GM12878 (cell line): ENCODE results near the gene CIAPIN1. TPM values are rescaled to one million over a fixed set of nuclear protein-coding genes. Genes with fewer than 3 reads are reported as not detected.

Experiments
- ATAC-seq: fragments of 200-7000 bp; cut with Tn5 transposase; 3 replicates; pipeline ENCODE4 v1.9.1; 2020; ENCODE audit warnings: mild to moderate bottlenecking, moderate library complexity
- BruUV-seq: library from RNA; stranded (reverse); fragments of 400-500 nt; replicated peaks from 2 replicates; lab custom pipeline; 2021; lab: Mats Ljungman, UMichigan
- CTCF ChIA-PET: fragments of 300-600 bp; sonication (Branson Sonifier 250); formaldehyde crosslinking; extraction: SDS; loops from one replicate; lab custom pipeline; 2021; ENCODE audit warnings: inconsistent platforms; lab: Yijun Ruan, JAX
- POLR2A ChIA-PET: fragments of 350-600 bp; formaldehyde crosslinking; extraction: SDS; loops from one replicate; lab custom pipeline; 2021; ENCODE audit warnings: inconsistent platforms; lab: Charles Lee
- RAD21 ChIA-PET: fragments of 300-600 bp; sonication (Branson Sonifier 250); formaldehyde crosslinking; loops from one replicate; lab custom pipeline; 2023; ENCODE audit warnings: antibody characterized with exemption; ENCODE audit not compliant: unreplicated experiment; lab: Charles Lee
- SMC1A ChIA-PET: fragments of 300-600 bp; sonication (Branson Sonifier 250); formaldehyde crosslinking; loops from one replicate; lab custom pipeline; 2023; ENCODE audit not compliant: unreplicated experiment, uncharacterized antibody; lab: Charles Lee
- DNase-seq: peaks from one replicate; pipeline ENCODE4 v3.0.0-alpha.2; 2011; ENCODE audit warnings: low read depth, low spot score
- FAIRE-seq: peaks from 3 replicates; lab custom pipeline; 2011; peaks lifted over from hg19 to GRCh38; lab: Jason Lieb, UNC
- H2AFZ ChIP-seq: 2 replicates; pipeline ENCODE4 v1.6.0; 2011; ENCODE audit warnings: low read depth, low read length, control low read depth; ENCODE audit not compliant: control insufficient read depth
- H3K27ac ChIP-seq: 2 replicates; pipeline ENCODE4 v1.5.1; 2011; ENCODE audit warnings: control low read depth; ENCODE audit not compliant: control insufficient read depth, insufficient read depth
- H3K27me3 ChIP-seq, 2 experiments: replicated peaks in 1 of 2; 2 replicates each; pipeline versions ENCODE4 v1.6.0 to v1.6.1; 2011; ENCODE audit warnings: low read length in 1 of 2; ENCODE audit not compliant: control insufficient read depth in 2 of 2, insufficient read depth in 2 of 2
- H3K36me3 ChIP-seq, 2 experiments: 2 replicates each; pipeline ENCODE4 v1.5.1; 2011; ENCODE audit warnings: low read length in 1 of 2; ENCODE audit not compliant: control insufficient read depth in 2 of 2, insufficient read depth in 2 of 2
- H3K4me1 ChIP-seq: 2 replicates; pipeline ENCODE4 v1.6.1; 2011; ENCODE audit warnings: mild to moderate bottlenecking, low read length, moderate library complexity, mixed read lengths; ENCODE audit not compliant: control insufficient read depth, insufficient read depth
- H3K4me2 ChIP-seq: 2 replicates; pipeline ENCODE4 v1.6.0; 2011; ENCODE audit warnings: control low read depth; ENCODE audit not compliant: control insufficient read depth, insufficient read depth
- H3K4me3 ChIP-seq: fragments of 200-600 bp; sonication (generic); 2 replicates; pipeline ENCODE4 v1.5.1; 2016
- H3K79me2 ChIP-seq: 2 replicates; pipeline ENCODE4 v1.6.0; 2011; ENCODE audit warnings: low read length; ENCODE audit not compliant: control insufficient read depth, insufficient read depth
- H3K9ac ChIP-seq: 2 replicates; pipeline ENCODE4 v1.8.0; 2011; ENCODE audit warnings: low read length, control low read depth, mixed read lengths; ENCODE audit not compliant: control insufficient read depth, insufficient read depth
- H3K9me3 ChIP-seq: replicated peaks from 3 replicates; pipeline ENCODE4 v1.5.1; 2011; ENCODE audit warnings: mild to moderate bottlenecking, low read length; ENCODE audit not compliant: control insufficient read depth, insufficient read depth
- H4K20me1 ChIP-seq: 2 replicates; pipeline ENCODE4 v1.6.0; 2011; ENCODE audit not compliant: control insufficient read depth, insufficient read depth
- CBFB ChIP-seq: IDR thresholded peaks from 2 replicates; pipeline ENCODE4 v1.6.1; 2016; ENCODE audit warnings: antibody characterized with exemption, low read depth
- CEBPZ ChIP-seq: fragments of 150-350 bp; IDR thresholded peaks from 2 replicates; pipeline ENCODE4 v1.6.1; 2016; ENCODE audit warnings: low read depth, low read length
- GATAD2B ChIP-seq: fragments of 450-650 bp; conservative IDR thresholded peaks from 2 replicates; pipeline ENCODE4 v1.6.1; 2017; ENCODE audit warnings: low read depth, mild to moderate bottlenecking, moderate library complexity
- IKZF1 ChIP-seq: fragments of 450-650 bp; conservative IDR thresholded peaks from 2 replicates; pipeline ENCODE4 v1.6.1; 2017; ENCODE audit warnings: antibody characterized with exemption, mild to moderate bottlenecking
- JUND ChIP-seq: IDR thresholded peaks from 2 replicates; pipeline ENCODE4 v1.6.1; 2012; ENCODE audit warnings: low read depth, mild to moderate bottlenecking, low read length, improper control_type of control experiment, moderate library complexity
- KAT2A ChIP-seq: conservative IDR thresholded peaks from 2 replicates; pipeline ENCODE4 v1.6.1; 2011; ENCODE audit warnings: low read depth, low read length; ENCODE audit not compliant: control insufficient read depth
- POLR2AphosphoS5 ChIP-seq: IDR thresholded peaks from 2 replicates; pipeline ENCODE4 v1.6.1; 2011; ENCODE audit warnings: mild to moderate bottlenecking, low read length, inconsistent platforms
- RAD51 ChIP-seq: fragments of 450-650 bp; IDR thresholded peaks from 2 replicates; pipeline ENCODE4 v1.6.1; 2016; ENCODE audit warnings: moderate library complexity, mild to moderate bottlenecking, inconsistent platforms
- RUNX3 ChIP-seq: IDR thresholded peaks from 2 replicates; pipeline ENCODE4 v1.6.1; 2012; ENCODE audit warnings: low read length, inconsistent platforms
- SMAD5 ChIP-seq: IDR thresholded peaks from 2 replicates; pipeline ENCODE4 v1.6.1; 2016; ENCODE audit warnings: antibody characterized with exemption, low read depth
- SUZ12 ChIP-seq: fragments of 200-600 bp; sonication (generic); IDR thresholded peaks from one replicate; pipeline ENCODE4 v1.6.1; 2018; ENCODE audit warnings: antibody characterized with exemption, mild to moderate bottlenecking; ENCODE audit not compliant: unreplicated experiment
- ZNF217 ChIP-seq: fragments of 450-650 bp; IDR thresholded peaks from 2 replicates; pipeline ENCODE4 v1.6.1; 2017; ENCODE audit warnings: antibody characterized with exemption, mild to moderate bottlenecking
- ZNF274 ChIP-seq: IDR thresholded peaks from one replicate; pipeline ENCODE4 v1.8.0; 2011; ENCODE audit not compliant: insufficient read length, insufficient read depth
- WGBS: methylation state at CpG from one replicate; pipeline ENCODE4 v1.1.6; 2016; ENCODE audit warnings: low lambda C conversion rate; ENCODE audit not compliant: insufficient replicate concordance, insufficient coverage; ENCODE audit errors: missing lambda C conversion rate; 5-methylcytosine and 5-hydroxymethylcytosine counted together
- in situ Hi-C: fragments of 300-500 bp; cut with MboI; formaldehyde crosslinking; loops from 9 replicates; pipeline ENCODE4 v1.14.3; 2018; ENCODE audit warnings: mixed read lengths
- intact Hi-C: fragments of 100-400 bp; cut with micrococcal nuclease; formaldehyde crosslinking; loops from one replicate; pipeline ENCODE4 v1.14.2; 2022; ENCODE audit not compliant: unreplicated experiment
- polyA plus RNA-seq, 11 experiments: library from polyadenylated mRNA; depleted of rRNA in 4 of 11; unstranded in 6 of 11; stranded (reverse) in 5 of 11; fragments of >200 nt; fragmentation: Nextera tagmentation in 4 of 11; fragmentation: Illumina TruSeq in 1 of 11; extraction: Ambion mirVana in 4 of 11; extraction: Trizol in 1 of 11; gene quantifications; 1 replicate in 1 of 11; 2 replicates in 10 of 11; pipeline versions ENCODE4 v1.2.1 to v1.2.3, GENCODE V29; 2011 to 2016; ENCODE audit warnings: inconsistent platforms in 2 of 11, missing spikeins in 2 of 11, low read depth in 1 of 11
- total RNA-seq, 4 experiments: library from RNA; depleted of rRNA in 3 of 4; stranded (reverse); fragments of >200 nt in 3 of 4; fragmentation: Illumina TruSeq in 1 of 4; extraction: Trizol in 1 of 4; gene quantifications; 2 replicates each; pipeline versions ENCODE4 v1.2.1 to v1.2.3, GENCODE V29; 2013 to 2021

Gene CIAPIN1
- total and polyA plus RNA-seq, 10 of the 15 experiments (the other 5 are each of a cell fraction or from before 2014, with no cell fraction given), result 46.2 to 150 (median 54.3) TPM

GRCh38 chr16:57395026-57395425 is 52.2 kb downstream of the CIAPIN1 start:
- Histone ChIP-seq H2AFZ (no peak overlapping the region), H3K36me3 (no peaks in the 10 kb centered on the region), H3K79me2 (no peaks in the 10 kb centered on the region), H3K27ac (no peak overlapping the region), H3K9ac (no peak overlapping the region), H3K4me1 (no peaks in the 10 kb centered on the region), H3K4me2 (no peak overlapping the region), H3K4me3 (no peak overlapping the region), H4K20me1 (no peaks in the 10 kb centered on the region), H3K9me3 (no peaks in the 10 kb centered on the region; the same call in 2 of the 3 replicates), H3K27me3 (no peaks in the 10 kb centered on the region)
- CTCF ChIA-PET, result no interaction called here
- SMC1A ChIA-PET, result interaction anchor here (0.7 to 1.3 kb wide), 4 partner anchors 10 to 73 kb away, joined by 3 read pairs; partner anchors contain the start of gene CCL17
- in situ Hi-C loops, result no loop called here
- RAD21 ChIA-PET, result interaction anchor here (1.2 kb wide), 1 partner anchor 15 kb away, joined by 4 read pairs; no protein-coding TSS in a partner anchor
- no peak for ATAC-seq
- 70% methylated on average over 5 of the region's 5 CpGs for WGBS
- no peak for FAIRE-seq
- intact Hi-C loops, result no loop called here
- BruUV-seq, result no TSS peak
- no peak for DNase-seq
- POLR2A ChIA-PET, result interaction anchor here (1.4 kb wide), 1 partner anchor 9 kb away, joined by 4 read pairs; the partner anchor contains the start of gene CCL17
- TF ChIP-seq CBFB (no peak), ZNF274 (no peak), POLR2AphosphoS5 (no peak), CEBPZ (no peak), IKZF1 (no peak), SMAD5 (no peak), KAT2A (no peak), GATAD2B (no peak), RUNX3 (no peak), JUND (no peak), SUZ12 (no peak), ZNF217 (no peak), RAD51 (no peak)
